HEK293 (cell line): ENCODE data around the gene GLCCI1.
"Not testable (repeated sequence)": the region's sequence is repeated elsewhere in the genome, so short reads cannot be mapped to it uniquely, and the experiment has no call there.

Experiments used
- CTCF ChIA-PET: fragments of 350-600 bp; formaldehyde crosslinking; extraction: SDS; loops from one replicate; lab custom pipeline; 2021; ENCODE audit warnings: antibody characterized with exemption; lab: Yijun Ruan, JAX
- POLR2A ChIA-PET: fragments of 300-600 bp; formaldehyde crosslinking; extraction: SDS; loops from one replicate; lab custom pipeline; 2020; ENCODE audit warnings: antibody characterized with exemption, inconsistent platforms; lab: Yijun Ruan, JAX
- H3K27ac ChIP-seq: fragments of 200-500 bp; sonication (Bioruptor generic); 2 replicates; pipeline ENCODE4 v1.5.1; 2014; ENCODE audit warnings: low read depth, low read length, control low read depth, inconsistent platforms; ENCODE audit errors: extremely low read depth
- H3K36me3 ChIP-seq, 2 experiments: fragments of 200-500 bp in 1 of 2; sonication (Bioruptor generic) in 1 of 2; 1 replicate in 1 of 2; 2 replicates in 1 of 2; pipeline ENCODE4 v1.5.1; 2014 to 2017; ENCODE audit warnings: inconsistent platforms in 2 of 2, low read length in 2 of 2; ENCODE audit not compliant: control insufficient read depth in 2 of 2, insufficient read depth in 1 of 2
- H3K4me1 ChIP-seq: fragments of 200-500 bp; sonication (Bioruptor generic); 2 replicates; pipeline ENCODE4 v1.5.1; 2014; ENCODE audit warnings: mild to moderate bottlenecking, low read length, inconsistent platforms; ENCODE audit not compliant: control insufficient read depth, insufficient read depth
- H3K4me3 ChIP-seq: 2 replicates; pipeline ENCODE4 v1.5.1; 2011; ENCODE audit warnings: low read depth, mild to moderate bottlenecking, control low read depth, low read length, moderate library complexity
- H3K9me3 ChIP-seq: fragments of 200-500 bp; sonication (Bioruptor generic); 2 replicates; pipeline ENCODE4 v1.5.1; 2014; ENCODE audit warnings: low read depth, low read length, inconsistent platforms; ENCODE audit not compliant: control insufficient read depth, insufficient read depth
- PBX3 ChIP-seq: sonication (generic); formaldehyde crosslinking; IDR thresholded peaks from 2 replicates; pipeline ENCODE4 v1.8.1; 2022; ENCODE audit warnings: mild to moderate bottlenecking, moderate library complexity, missing genetic modification reagents
- PRDM1 ChIP-seq: fragments of 450-650 bp; formaldehyde crosslinking; IDR thresholded peaks from 2 replicates; pipeline ENCODE4; 2016; ENCODE audit warnings: missing biosample characterization, missing genetic modification characterization
- REPIN1 ChIP-seq: fragments of 450-650 bp; formaldehyde crosslinking; IDR thresholded peaks from 2 replicates; pipeline ENCODE4 v1.5.1; 2017; ENCODE audit warnings: missing biosample characterization, missing genetic modification characterization, low read depth
- ZBTB7A ChIP-seq: fragments of 450-650 bp; formaldehyde crosslinking; IDR thresholded peaks from 2 replicates; pipeline ENCODE4 v1.5.1; 2016; ENCODE audit warnings: low read depth, missing biosample characterization, missing genetic modification characterization
- ZEB2 ChIP-seq: fragments of 450-650 bp; formaldehyde crosslinking; IDR thresholded peaks from 2 replicates; pipeline ENCODE4 v1.5.1; 2016; ENCODE audit warnings: missing biosample characterization, missing genetic modification characterization
- ZFHX2 ChIP-seq: fragments of 450-650 bp; formaldehyde crosslinking; conservative IDR thresholded peaks from 2 replicates; pipeline ENCODE4 v1.5.1; 2016; ENCODE audit warnings: missing biosample characterization, missing genetic modification characterization
- ZNF138 ChIP-seq: fragments of 450-650 bp; formaldehyde crosslinking; IDR thresholded peaks from 2 replicates; pipeline ENCODE4 v1.5.1; 2016; ENCODE audit warnings: missing biosample characterization, missing genetic modification characterization, borderline replicate concordance
- ZNF202 ChIP-seq: fragments of 450-650 bp; formaldehyde crosslinking; IDR thresholded peaks from 2 replicates; pipeline ENCODE4 v1.5.1; 2016; ENCODE audit warnings: missing biosample characterization, missing genetic modification characterization, borderline replicate concordance
- ZNF302 ChIP-seq: fragments of 450-650 bp; formaldehyde crosslinking; IDR thresholded peaks from 2 replicates; pipeline ENCODE4 v1.5.1; 2016; ENCODE audit warnings: missing biosample characterization, missing genetic modification characterization, low read depth
- ZNF324 ChIP-seq: fragments of 450-650 bp; formaldehyde crosslinking; IDR thresholded peaks from 2 replicates; pipeline ENCODE4 v1.5.1; 2016; ENCODE audit warnings: missing biosample characterization, missing genetic modification characterization
- ZNF510 ChIP-seq: fragments of 450-650 bp; formaldehyde crosslinking; IDR thresholded peaks from 2 replicates; pipeline ENCODE4 v1.5.1; 2018; ENCODE audit warnings: mild to moderate bottlenecking, missing genetic modification characterization, missing biosample characterization; ENCODE audit not compliant: insufficient replicate concordance
- ZNF513 ChIP-seq: fragments of 450-650 bp; IDR thresholded peaks from 2 replicates; pipeline ENCODE4 v1.5.1; 2018; ENCODE audit warnings: missing biosample characterization, missing genetic modification characterization
- ZNF530 ChIP-seq: fragments of 450-650 bp; formaldehyde crosslinking; IDR thresholded peaks from 2 replicates; pipeline ENCODE4 v1.5.1; 2016; ENCODE audit warnings: low read depth, missing biosample characterization, missing genetic modification characterization
- ZNF658 ChIP-seq: fragments of 450-650 bp; formaldehyde crosslinking; IDR thresholded peaks from 2 replicates; pipeline ENCODE4; 2016; ENCODE audit warnings: missing biosample characterization, missing genetic modification characterization
- ZNF701 ChIP-seq: fragments of 450-650 bp; formaldehyde crosslinking; IDR thresholded peaks from 2 replicates; pipeline ENCODE4 v1.5.1; 2016; ENCODE audit warnings: missing biosample characterization, missing genetic modification characterization
- ZNF747 ChIP-seq: fragments of 450-650 bp; formaldehyde crosslinking; IDR thresholded peaks from 2 replicates; pipeline ENCODE4 v1.5.1; 2016; ENCODE audit warnings: missing biosample characterization, missing genetic modification characterization
- ZSCAN18 ChIP-seq: fragments of 450-650 bp; formaldehyde crosslinking; IDR thresholded peaks from 2 replicates; pipeline ENCODE4 v1.5.1; 2016; ENCODE audit warnings: missing biosample characterization, missing genetic modification characterization
- ZSCAN23 ChIP-seq: fragments of 450-650 bp; formaldehyde crosslinking; IDR thresholded peaks from 2 replicates; pipeline ENCODE4 v1.5.1; 2016; ENCODE audit warnings: missing biosample characterization, missing genetic modification characterization
- TF ChIP-seq, protein P1 (sequence below): fragments of 450-650 bp; formaldehyde crosslinking; IDR thresholded peaks from 2 replicates; pipeline ENCODE4 v1.5.1; 2016; ENCODE audit warnings: missing biosample characterization, missing genetic modification characterization

The GLCCI1 gene

DNA sequence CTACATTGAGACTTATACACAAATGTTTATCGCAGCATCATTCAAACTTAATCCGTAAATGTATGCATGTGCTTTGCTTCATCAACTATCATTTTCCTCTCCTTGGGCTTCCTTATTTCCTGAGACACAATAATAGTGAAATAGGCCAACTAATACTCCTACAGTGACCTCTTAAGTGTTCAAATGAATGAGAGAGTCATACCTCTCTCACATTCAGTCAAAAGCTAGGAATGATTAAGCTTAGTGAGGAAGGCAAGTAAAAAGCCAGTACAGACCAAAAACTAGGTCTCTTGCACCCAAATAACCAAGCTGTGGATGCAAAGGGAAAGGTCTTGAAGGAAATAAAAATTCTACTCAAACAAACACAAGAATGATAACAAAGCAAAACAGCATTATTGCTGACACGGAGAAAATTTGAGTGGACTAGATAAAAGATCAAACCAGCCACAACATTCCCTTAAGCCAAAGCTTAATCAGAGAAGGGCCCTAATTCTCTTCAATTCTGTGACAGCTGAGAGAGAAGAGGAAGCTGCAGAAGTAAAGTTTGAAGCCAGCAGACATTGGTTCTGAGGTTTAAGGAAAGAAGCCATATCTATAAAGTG lies 72.3 kb downstream of the GLCCI1 start (continued):
- TF ChIP-seq PBX3 (CRISPR knock-in tag) (no peak), ZNF513 (no peak)

DNA sequence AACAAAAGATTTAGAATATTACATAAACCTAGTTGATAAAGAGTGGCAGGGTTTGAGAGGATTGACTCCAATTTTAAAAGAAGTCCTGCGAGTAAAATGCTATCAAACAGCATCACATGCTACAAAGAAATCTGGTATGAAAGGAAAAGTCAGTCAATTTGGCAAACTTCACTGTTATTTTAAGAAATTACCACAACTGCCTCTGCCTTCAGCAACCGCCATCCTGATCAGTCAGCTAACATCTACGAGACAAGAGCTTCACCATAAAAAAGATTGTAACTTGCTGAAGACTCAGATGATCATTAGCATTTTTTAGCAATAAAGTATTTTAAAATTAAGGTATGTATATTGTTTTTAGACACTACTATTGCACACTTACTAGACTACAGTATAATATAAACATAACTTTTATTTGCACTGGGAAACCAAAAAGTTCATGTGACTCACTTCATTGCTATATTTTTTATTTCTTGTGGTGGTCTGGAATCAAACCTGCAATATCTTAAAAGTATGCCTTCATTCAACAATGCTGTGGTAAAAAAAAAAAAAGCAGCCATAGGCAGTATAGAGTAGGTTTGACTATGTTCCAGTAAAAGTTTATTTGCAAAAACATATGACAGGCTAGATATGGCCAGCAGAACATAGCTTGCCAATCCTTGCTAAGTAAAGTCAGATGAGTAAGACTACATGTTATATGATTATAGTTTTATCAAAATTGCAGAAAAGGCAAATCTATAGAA lies 74.4 kb downstream of the GLCCI1 start:
- Histone ChIP-seq H3K4me1 (no peaks in the 10 kb centered on the region), H3K27ac (no peak overlapping the region), H3K9me3 (no peaks in the 10 kb centered on the region), H3K36me3 (no peaks in the 10 kb centered on the region; a peak in 1 of 3 replicates), H3K4me3 (no peak overlapping the region)
- ChIA-PET POLR2A (no interaction called here), CTCF (interaction anchor here (0.7 kb wide), 1 partner anchor 29 kb away, joined by 3 read pairs; no protein-coding TSS in a partner anchor)
- TF ChIP-seq, protein P1, sequence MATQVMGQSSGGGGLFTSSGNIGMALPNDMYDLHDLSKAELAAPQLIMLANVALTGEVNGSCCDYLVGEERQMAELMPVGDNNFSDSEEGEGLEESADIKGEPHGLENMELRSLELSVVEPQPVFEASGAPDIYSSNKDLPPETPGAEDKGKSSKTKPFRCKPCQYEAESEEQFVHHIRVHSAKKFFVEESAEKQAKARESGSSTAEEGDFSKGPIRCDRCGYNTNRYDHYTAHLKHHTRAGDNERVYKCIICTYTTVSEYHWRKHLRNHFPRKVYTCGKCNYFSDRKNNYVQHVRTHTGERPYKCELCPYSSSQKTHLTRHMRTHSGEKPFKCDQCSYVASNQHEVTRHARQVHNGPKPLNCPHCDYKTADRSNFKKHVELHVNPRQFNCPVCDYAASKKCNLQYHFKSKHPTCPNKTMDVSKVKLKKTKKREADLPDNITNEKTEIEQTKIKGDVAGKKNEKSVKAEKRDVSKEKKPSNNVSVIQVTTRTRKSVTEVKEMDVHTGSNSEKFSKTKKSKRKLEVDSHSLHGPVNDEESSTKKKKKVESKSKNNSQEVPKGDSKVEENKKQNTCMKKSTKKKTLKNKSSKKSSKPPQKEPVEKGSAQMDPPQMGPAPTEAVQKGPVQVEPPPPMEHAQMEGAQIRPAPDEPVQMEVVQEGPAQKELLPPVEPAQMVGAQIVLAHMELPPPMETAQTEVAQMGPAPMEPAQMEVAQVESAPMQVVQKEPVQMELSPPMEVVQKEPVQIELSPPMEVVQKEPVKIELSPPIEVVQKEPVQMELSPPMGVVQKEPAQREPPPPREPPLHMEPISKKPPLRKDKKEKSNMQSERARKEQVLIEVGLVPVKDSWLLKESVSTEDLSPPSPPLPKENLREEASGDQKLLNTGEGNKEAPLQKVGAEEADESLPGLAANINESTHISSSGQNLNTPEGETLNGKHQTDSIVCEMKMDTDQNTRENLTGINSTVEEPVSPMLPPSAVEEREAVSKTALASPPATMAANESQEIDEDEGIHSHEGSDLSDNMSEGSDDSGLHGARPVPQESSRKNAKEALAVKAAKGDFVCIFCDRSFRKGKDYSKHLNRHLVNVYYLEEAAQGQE (tag by site-specific recombination) = no peak
- TF ChIP-seq PRDM1 (tag by site-specific recombination) (no peak), ZNF747 (tag by site-specific recombination) (no peak), ZNF302 (no peak), ZNF324 (tag by site-specific recombination) (no peak), REPIN1 (no peak), ZNF701 (tag by site-specific recombination) (no peak), ZNF530 (no peak), ZEB2 (no peak), ZNF202 (tag by site-specific recombination) (no peak), ZNF510 (tag by site-specific recombination) (no peak)

- no peak overlapping the region for H3K27ac ChIP-seq
- no peaks in the 10 kb centered on the region; a peak in 1 of 3 replicates for H3K36me3 ChIP-seq
- H3K4me1 ChIP-seq = no peaks in the 10 kb centered on the region
- POLR2A ChIA-PET = no interaction called here
- no peak overlapping the region for H3K4me3 ChIP-seq
- TF ChIP-seq ZNF138 (no peak), ZSCAN23 (tag by site-specific recombination) (no peak), ZBTB7A (no peak), ZSCAN18 (tag by site-specific recombination) (no peak), ZFHX2 (tag by site-specific recombination) (no peak), ZNF658 (tag by site-specific recombination) (no peak)
- TF ChIP-seq, all 188 proteins: peak for 0
- no peaks in the 10 kb centered on the region for H3K9me3 ChIP-seq
- CTCF ChIA-PET = no interaction called here
Measured at GRCh38 chr7:8044761-8045430, 76.3 kb downstream of the GLCCI1 start.

GRCh38 chr7:8048067-8048466 lies 79.5 kb downstream of the GLCCI1 start:
- H3K27ac ChIP-seq, H3K4me1 ChIP-seq, POLR2A ChIA-PET, H3K9me3 ChIP-seq, H3K36me3 ChIP-seq, CTCF ChIA-PET, H3K4me3 ChIP-seq: not testable (repeated sequence)
